NCI-H774 (cell line): ENCODE data around the gene NPLOC4.

Experiments
- DNase-seq: peaks from one replicate; lab custom pipeline; 2025; lab: John Stamatoyannopoulos, UW

The NPLOC4 gene

DNA sequence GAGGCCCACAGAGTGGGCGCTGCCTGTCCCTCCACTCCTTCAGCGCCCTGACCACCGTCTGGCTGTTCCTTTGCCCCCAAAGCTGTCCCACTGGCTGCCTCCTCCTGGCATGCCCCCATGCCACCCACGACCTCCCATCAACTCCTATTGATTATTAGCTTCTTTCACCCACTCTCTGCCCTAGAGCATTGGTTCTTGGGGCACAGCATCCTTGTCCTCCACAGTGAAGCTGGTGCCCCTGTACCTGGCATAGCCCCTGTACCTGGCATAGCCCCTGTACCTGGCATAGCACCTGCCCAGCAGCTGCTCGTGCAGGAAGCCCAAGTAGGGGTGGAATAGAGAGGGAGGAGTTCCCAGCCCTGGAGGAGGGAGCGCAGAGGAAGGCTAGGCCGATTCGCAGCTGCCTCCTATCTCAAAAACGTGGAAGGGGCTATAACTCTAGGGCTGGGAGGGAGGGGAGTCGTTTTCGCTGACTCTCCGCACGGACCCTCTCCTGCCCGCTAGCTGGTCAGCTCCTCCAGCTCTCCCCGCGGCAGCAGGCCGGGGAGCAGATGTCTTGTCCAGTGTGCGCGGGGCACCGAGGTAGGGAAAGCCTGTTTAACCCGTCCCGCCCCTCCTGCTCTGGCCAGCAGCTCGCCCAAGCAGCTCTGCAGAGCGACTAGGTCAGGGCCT lies 118.7 kb downstream of the NPLOC4 start:
- peak; percentile 54 for DNase-seq

DNA sequence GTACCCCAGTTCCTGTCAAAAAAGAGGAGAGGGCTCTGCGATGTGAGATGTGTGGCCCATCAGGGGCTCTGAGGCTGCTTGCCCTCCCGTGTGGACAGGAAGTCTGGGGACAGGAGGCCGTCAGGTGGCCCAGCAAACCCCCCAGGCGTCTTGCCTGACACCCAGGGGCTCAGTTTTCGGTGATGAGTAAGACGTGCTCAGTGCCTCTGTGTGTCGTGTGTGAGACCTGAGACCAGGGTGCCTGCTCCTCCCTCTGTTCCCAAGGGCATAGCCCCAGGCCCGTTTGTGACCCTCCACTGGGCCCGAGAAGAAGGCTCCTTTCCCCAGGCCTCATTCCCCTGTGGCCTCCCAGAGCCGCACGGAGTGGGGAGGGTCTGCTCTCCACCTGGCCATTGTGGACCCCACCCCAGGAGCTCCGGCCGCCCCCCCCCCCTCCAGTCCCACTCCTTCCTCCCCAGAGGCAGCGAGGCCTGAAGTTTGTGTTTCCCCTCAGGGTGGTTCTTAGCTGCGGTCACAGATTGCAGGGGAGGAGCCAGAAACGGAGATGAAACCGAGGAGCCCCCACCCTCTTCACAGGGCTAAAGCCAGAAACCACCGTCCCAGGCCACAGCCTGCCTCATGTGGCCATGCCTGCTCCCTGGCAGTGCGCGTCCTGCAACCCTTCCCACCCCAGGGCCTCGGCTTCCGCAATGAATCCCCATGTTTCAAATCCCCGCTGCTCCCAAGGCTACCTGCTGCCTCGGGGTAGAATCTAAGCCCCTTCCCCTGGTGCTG lies 119.4 kb downstream of the NPLOC4 start:
- no peak for DNase-seq

DNA sequence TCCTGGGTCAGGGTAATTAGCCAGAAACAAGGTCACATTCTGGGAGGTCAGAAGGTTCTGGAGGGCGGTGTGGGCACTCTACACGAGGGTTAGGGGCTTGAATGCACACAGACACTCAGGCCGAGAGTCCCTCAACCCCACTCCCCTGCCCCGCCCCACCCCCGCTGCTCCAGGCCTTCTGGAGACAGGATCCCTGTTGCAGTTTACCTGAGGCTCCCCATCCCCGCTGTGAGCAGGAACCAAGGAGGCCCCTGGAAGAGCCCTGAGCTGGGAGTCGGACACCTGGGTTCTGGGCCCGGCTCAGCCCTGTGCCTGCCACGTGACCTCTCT lies 119.9 kb downstream of the NPLOC4 start:
- no peak for DNase-seq

DNA sequence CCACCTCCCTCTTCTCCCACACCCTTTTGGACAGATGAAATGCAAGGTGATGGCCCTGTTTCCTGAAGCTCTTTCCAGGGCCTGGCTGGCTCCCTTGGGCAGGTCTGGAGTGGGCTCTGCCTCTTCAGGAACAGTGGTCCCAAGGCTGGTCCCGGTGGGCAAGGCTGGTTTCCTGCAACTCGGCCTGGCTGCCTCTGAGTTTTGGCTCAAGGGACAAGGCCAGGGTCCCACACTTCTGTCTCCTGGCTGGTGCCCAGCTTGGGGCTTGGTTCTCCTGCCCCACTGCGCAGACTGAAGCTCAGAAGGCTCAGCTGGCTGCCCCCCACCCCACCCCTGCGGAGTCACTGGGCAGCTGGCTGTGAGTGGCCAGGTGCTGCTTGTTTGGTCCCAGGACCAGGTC lies 120.5 kb downstream of the NPLOC4 start:
- no peak for DNase-seq

DNA sequence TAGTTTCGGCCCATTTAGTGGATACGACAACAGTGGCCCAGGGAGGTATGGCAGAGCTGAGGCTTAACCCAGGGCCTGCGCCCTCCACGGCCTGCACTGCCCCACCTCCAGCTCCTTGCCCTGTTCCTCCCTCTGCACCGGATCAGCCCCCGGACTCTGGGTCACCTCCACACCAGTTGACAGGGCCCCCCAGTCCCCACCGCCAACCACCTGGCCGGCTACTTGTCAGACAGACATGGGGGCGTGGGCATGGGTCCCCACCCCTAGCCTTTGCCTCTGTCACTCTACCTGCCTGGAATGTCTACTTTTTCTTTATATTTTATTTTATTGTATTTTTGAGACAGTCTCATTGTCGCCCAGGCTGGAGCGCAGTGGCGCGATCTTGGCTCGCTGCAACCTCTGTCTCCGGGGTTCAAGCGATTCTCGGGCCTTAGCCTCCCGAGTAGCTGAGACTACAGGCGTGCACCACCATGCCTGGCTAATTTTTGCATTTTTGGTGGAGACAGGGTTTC lies 121.3 kb downstream of the NPLOC4 start:
- DNase-seq: no peak

DNA sequence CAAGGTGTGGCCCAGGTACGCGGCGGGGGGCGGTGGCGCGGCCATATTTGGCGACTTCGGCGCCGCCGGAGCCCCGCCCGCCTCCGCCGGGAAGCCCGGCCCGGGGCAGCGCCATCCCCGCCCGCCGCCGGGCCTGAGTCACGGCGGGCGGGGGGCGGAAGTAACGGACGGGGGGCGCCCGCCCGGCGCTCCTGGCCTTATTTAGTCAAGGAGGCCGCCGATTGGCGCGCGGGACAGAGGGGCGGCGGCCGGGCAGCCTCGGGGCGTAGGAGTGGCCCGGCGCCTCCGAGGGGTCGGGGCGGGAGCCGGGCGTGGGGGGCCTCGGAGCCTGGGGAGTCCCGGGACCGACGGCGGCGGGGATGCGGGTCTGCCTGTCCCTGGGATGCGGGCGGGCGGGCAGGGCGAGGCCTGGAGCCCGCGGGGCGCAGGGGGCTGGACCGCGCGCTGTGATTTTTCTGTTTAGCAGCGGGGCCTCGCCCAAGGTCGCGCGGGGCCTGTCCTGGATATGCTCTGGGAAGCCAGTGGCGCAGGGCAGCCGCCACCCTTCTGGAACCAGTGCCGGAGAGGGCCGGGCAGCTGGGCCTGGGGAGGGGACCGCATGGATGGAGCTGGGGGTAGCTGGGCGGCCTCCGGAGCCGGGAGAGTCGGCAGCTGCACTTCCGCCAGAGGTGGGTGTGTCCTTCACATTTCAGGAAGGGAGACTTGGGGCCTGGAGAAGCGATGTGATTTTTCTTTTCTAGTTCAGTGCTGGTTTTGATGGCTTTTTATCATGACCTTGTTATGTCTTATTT lies 122.0 kb downstream of the NPLOC4 start:
- peak; percentile 88 for DNase-seq

DNA sequence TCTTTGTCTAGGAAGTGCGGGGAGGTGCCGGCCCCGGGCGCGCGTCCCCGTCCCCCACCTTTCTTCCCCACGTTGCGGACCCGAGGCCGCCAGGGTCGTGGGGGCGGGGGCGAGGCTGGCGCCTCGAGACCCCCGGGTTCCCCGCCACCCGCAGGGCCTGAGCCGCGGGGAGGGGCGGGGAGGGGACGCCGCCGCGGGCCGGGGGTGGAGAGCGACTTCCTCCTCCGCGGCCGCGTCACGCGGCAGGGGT lies 122.5 kb downstream of the NPLOC4 start:
- DNase-seq: no peak

DNA sequence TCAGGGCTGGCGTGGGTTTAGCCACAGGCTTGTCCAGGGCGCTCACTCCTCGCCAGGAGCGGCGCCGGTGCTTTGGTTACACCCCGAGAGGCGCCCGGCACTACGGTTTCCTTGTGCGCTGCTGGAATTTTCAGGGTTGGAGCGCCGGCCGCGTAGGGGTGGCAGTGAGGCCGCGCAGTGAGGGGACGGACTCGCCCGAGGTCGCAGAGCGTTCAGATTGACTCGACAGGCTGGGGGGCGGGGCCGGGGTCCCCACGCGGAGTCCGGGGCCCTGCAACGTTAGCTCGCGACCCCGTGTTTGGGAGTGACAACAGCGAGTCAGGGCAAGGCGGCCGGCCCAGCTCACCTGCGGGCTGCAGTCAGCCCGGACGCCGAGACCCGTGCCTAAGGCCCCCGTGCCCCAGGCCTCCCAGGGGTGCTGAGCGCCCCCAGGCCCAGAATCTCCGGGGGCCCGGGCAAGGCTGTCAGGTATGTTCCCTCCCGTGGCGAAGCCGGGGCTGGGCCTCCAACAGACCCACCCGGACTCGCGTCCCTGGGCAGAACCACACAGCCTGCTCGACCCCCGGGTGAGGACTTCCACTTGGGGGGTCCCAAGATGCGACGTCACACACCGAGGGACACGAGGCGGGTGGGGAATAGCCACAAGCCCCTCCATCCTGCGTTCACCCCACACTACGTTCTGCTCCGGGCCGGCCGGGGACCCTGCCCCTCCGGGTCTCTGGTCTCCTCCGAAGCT lies 123.0 kb downstream of the NPLOC4 start:
- DNase-seq: peak; percentile 78

DNA sequence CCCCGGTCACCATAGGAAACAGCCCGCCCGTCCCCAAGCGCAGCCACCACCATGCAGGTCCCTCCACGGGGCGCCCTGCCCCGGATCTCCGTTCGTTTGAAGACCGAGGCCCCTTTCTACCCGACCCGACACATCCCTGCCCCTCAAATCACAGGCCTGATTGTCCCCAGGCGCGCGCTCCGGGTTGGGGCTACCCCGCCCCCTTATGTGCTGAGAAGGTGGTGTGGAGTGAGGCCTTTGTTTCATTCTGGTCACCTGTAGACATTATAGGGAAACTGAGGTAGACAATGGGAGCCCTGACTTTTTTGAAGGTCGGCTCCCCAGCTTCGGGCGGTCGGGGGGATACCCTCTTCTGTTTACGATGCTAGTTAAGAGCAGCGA lies 123.5 kb downstream of the NPLOC4 start:
- DNase-seq: peak; percentile 79

DNA sequence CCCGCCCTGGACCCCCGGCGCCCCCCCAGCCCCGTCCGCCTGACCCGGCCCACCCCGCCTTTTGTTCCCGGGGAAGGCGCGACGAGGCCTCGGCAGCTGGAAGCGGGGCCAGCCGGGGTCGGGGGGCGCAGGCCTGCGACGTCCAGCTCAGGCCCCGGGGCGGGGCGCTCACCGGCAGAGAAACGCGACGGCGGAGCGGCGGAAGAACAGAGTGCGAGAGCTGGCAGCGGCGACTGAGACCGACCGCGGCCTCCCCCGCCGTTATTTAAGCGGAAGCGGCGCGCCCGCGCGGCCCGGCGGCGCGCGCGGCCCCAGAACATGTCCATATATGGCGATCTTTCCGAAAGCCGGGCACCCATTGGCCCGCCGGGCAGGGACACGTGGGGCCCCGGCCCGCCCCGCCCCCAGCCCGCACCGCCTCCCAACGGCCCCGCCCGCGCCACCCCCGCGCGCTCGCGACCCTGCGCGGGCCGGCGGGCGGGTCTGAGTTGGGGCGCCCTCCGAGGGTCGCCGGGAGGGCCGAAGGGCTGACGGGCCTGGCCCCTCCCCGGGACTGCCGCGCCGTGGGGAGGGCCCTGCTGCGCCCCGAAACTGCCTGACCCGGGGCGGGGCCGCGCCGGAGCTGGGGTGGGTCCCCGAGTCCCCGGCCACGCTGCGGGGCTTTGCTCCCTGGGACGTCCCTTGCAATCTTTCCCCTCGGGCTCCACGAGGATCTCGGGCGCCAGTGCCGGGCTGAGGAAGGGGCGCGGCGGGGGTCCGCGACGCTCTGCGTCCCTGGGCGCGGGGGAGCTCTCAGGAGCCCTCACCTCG lies 124.1 kb downstream of the NPLOC4 start, which contains the start of gene ACTG1:
TSS of gene ACTG1 (minus strand) at position 238 of the 810 bp plus-strand sequence. CDS start 445 bp downstream, outside the sequence.
- peak; percentile 95 for DNase-seq

DNA sequence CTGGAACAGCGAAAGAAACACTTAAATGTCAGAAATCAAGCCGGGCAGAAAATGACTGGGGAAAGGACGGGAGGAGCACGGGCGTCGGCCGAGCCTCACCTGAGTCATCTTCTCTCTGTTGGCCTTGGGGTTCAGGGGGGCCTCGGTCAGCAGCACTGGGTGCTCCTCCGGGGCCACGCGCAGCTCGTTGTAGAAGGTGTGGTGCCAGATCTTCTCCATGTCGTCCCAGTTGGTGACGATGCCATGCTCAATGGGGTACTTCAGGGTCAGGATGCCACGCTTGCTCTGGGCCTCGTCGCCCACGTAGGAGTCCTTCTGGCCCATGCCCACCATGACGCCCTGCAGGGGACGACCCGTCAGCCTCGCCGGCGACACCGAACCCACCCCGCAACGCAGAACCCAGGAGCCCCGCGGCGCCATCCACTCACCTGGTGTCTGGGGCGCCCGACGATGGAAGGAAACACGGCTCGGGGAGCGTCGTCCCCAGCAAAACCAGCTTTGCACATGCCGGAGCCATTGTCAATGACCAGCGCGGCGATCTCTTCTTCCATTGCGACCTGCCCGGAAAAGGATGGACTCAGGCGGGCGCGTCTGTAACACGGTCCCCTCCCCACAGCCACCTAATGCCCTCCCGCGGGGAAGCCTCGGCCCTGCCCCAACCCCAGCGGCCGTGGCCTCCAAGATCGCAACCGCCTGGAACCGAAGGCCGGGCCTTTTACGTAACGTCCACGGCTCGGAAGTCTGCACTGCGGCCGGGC lies 124.9 kb downstream of the NPLOC4 start:
- DNase-seq: no peak

DNA sequence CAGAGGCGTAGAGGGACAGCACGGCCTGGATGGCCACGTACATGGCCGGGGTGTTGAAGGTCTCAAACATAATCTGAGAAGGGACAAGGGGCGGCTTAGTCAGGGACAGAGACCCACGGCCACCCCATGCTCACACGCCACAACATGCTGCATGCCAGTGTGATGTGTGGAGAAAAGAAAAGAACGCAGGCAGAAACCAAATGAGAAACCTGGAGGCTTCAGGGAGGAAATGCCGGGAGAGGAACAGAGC lies 125.4 kb downstream of the NPLOC4 start:
- no peak for DNase-seq

DNA sequence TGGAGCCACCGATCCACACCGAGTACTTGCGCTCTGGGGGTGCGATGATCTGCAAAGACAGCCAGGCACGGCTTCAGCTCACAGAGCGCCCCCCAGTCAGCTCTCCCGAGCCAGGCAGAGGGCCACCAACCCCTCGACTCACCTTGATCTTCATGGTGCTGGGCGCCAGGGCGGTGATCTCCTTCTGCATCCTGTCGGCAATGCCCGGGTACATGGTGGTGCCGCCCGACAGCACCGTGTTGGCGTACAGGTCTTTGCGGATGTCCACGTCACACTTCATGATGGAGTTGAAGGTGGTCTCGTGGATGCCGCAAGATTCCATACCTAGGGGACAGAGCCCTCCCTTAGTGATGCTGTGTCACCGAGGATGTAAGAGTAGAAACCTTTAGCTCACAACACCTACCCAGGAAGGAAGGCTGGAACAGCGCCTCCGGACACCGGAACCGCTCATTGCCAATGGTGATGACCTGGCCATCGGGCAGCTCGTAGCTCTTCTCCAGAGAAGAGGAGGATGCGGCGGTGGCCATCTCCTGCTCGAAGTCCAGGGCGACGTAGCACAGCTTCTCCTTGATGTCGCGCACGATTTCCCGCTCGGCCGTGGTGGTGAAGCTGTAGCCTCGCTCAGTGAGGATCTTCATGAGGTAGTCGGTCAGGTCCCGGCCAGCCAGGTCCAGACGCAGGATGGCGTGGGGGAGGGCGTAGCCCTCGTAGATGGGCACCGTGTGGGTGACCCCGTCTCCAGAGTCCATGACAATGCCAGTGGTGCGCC lies 125.9 kb downstream of the NPLOC4 start:
- DNase-seq: no peak

DNA sequence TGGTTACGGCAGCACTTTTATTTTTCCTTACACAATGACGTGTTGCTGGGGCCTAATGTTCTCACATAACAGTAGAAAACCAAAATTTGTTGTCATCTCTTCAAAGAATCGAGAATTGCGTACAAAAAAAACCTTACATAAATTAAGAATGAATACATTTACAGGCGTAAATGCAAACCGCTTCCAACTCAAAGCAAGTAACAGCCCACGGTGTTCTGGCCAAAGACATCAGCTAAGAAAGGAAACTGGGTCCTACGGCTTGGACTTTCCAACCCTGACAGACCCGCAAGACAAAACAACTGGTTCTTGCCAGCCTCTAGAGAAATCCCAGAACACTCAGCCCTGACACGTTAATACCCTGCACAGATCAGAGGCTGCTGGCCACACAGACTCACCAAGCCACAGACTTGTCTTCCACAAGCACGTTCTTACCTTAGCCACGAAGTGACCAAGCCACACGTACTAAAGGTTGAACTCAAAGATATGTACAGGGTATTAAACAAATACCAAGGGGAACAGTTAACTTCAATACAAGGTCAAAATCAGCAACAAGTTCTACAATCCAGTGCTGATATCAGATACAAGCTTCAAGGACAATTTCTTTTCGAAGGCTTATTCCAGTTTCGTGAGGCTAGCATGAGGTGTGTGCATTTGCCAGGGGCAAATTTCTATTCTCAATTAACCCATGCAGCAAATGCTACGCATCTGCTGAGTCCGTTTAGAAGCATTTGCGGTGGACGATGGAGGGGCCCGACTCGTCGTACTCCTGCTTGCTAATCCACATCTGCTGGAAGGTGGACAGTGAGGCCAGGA lies 126.7 kb downstream of the NPLOC4 start:
- no peak for DNase-seq

DNA sequence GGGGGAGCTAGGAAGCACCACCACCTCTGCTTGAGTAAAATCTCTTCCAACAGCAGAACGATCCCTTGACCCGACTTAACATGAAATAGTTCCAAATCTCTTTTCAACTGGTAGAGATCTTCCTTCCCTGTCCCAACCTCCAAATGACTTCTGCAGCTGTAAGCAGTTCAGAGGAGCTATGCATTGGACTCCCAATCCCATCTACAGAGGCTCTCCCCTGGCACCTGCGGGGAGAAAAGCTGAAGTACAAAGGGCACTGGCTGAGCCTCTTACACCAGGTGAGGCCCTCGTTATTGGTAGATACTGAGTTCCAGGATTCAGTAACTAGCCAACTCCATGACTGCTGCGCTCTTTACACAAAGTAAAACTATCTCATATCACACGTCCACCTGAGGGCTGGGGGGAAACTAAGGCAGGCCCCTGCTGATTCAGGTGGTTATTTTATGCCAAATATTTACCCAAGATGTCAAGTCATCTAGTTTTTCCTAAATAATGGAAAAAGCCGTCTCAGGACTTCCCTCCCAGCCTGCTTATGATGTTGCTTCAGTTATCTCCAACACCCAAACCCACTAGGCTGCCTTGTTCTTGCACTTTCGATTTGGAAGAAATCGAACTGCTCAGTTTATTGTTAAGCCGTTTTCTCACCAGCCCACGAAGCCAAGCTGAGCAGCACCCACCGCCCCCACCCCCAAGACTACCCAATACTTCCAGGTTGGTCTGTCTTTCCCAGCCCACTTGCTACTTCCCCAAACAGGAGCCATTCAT lies 127.5 kb downstream of the NPLOC4 start:
- DNase-seq: no peak

DNA sequence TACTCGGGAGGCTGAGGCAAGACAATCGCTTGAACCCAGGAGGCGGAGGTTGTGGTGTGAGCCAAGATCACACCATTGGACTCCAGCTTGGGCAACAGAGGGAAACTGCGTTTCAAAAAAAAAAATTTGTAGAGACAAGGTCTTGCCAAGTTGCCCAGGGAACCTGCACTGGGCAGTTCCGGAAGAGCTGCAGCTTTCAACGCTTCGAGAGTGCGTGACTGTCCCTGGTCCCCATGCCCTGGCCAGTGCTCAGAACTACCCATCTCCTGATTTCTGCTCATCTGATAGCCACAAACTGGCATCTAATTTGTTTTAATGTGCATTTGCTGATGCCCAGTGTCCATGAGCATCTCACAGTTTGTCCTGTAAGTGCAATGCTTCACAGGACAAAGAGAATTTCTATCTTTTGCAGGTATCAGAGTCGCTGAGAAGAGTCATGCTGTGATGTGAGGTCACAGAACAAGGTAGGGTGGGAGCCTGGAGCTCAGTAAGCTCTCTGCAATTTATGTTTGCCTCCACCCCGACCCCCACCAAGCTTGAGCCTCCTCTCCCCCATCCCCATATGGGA lies 128.2 kb downstream of the NPLOC4 start:
- DNase-seq: no peak
